Measurements from ENCODE around the gene HYDIN.
A peak's percentile ranks its signal among the peaks of the same experiment; 100 is the strongest.
"Not testable (repeated sequence)": the region's sequence is repeated elsewhere in the genome, so short reads cannot be mapped to it uniquely, and the experiment has no call there.

Gene HYDIN

GRCh38 chr16:70987019-70987715, 243.4 kb downstream of the HYDIN start:
- not testable (repeated sequence) for ATAC-seq

GRCh38 chr16:70984675-70985074, 245.8 kb downstream of the HYDIN start:
- not testable (repeated sequence) for ATAC-seq

- ATAC-seq, result not testable (repeated sequence)
Measured at GRCh38 chr16:70968332-70968731, 262.2 kb downstream of the HYDIN start.

- not testable (repeated sequence) for ATAC-seq
Measured at GRCh38 chr16:70960169-70960568, 270.4 kb downstream of the HYDIN start.

GRCh38 chr16:70954922-70955321, 275.6 kb downstream of the HYDIN start:
- ATAC-seq, result not testable (repeated sequence)

- not testable (repeated sequence) for ATAC-seq
Measured at GRCh38 chr16:70953824-70954223, 276.7 kb downstream of the HYDIN start.

- ATAC-seq, result not testable (repeated sequence)
Measured at GRCh38 chr16:70943551-70943950, 287.0 kb downstream of the HYDIN start.

- peak in 1 of 2 donors; percentile 20 for ATAC-seq
Measured at GRCh38 chr16:70939690-70940359, 290.7 kb downstream of the HYDIN start.

GRCh38 chr16:70936781-70937525, 293.6 kb downstream of the HYDIN start:
- not testable (repeated sequence) for ATAC-seq

- ATAC-seq, result not testable (repeated sequence)
Measured at GRCh38 chr16:70935325-70935724, 295.2 kb downstream of the HYDIN start.

- not testable (repeated sequence) for ATAC-seq
Measured at GRCh38 chr16:70933746-70934145, 296.8 kb downstream of the HYDIN start.

GRCh38 chr16:70930757-70931156, 299.8 kb downstream of the HYDIN start:
- ATAC-seq, result not testable (repeated sequence)

GRCh38 chr16:70922164-70922563, 308.4 kb downstream of the HYDIN start:
- ATAC-seq, result not testable (repeated sequence)

- not testable (repeated sequence) for ATAC-seq
Measured at GRCh38 chr16:70920661-70921060, 309.9 kb downstream of the HYDIN start.

- not testable (repeated sequence) for ATAC-seq
Measured at GRCh38 chr16:70888208-70888607, 342.3 kb downstream of the HYDIN start.

- not testable (repeated sequence) for ATAC-seq
Measured at GRCh38 chr16:70884652-70885051, 345.9 kb downstream of the HYDIN start.

GRCh38 chr16:70882311-70882710, 348.2 kb downstream of the HYDIN start:
- ATAC-seq, result not testable (repeated sequence)

- not testable (repeated sequence) for ATAC-seq
Measured at GRCh38 chr16:70877895-70878294, 352.6 kb downstream of the HYDIN start.

- not testable (repeated sequence) for ATAC-seq
Measured at GRCh38 chr16:70876442-70876841, 354.1 kb downstream of the HYDIN start.

- ATAC-seq, result not testable (repeated sequence)
Measured at GRCh38 chr16:70864698-70865097, 365.8 kb downstream of the HYDIN start.

- not testable (repeated sequence) for ATAC-seq
Measured at GRCh38 chr16:70861996-70862395, 368.5 kb downstream of the HYDIN start.

- not testable (repeated sequence) for ATAC-seq
Measured at GRCh38 chr16:70851299-70851698, 379.2 kb downstream of the HYDIN start.

- ATAC-seq, result not testable (repeated sequence)
Measured at GRCh38 chr16:70823498-70824118, 406.9 kb downstream of the HYDIN start.
